HG03469 (cell line): ENCODE data around the gene PROCR.
"Not testable (repeated sequence)": the region's sequence is repeated elsewhere in the genome, so short reads cannot be mapped to it uniquely, and the experiment has no call there.

ENCODE experiments used
- ATAC-seq: cut with Tn5 transposase; IDR thresholded peaks from one replicate; pipeline ENCODE4 v1.9.1; 2021; ENCODE audit warnings: mild to moderate bottlenecking, moderate library complexity, moderate number of reproducible peaks; ENCODE audit not compliant: unreplicated experiment

PROCR gene

GRCh38 chr20:35192118-35192872, 20.4 kb downstream of the PROCR start:
- ATAC-seq, result no peak

GRCh38 chr20:35193031-35193791, 21.3 kb downstream of the PROCR start:
- ATAC-seq, result not testable (repeated sequence)

- no peak for ATAC-seq
Measured at GRCh38 chr20:35196313-35196712, 24.4 kb downstream of the PROCR start.

GRCh38 chr20:35199740-35200139, 27.9 kb downstream of the PROCR start:
- no peak for ATAC-seq

GRCh38 chr20:35200267-35200666, 28.4 kb downstream of the PROCR start:
- no peak for ATAC-seq

GRCh38 chr20:35201467-35201866, 29.6 kb downstream of the PROCR start:
- not testable (repeated sequence) for ATAC-seq

- ATAC-seq, result no peak
Measured at GRCh38 chr20:35206802-35207201, 34.9 kb downstream of the PROCR start.

- ATAC-seq, result no peak
Measured at GRCh38 chr20:35207950-35208611, 36.2 kb downstream of the PROCR start.

GRCh38 chr20:35215066-35215956, 43.4 kb downstream of the PROCR start:
- no peak for ATAC-seq

GRCh38 chr20:35216541-35216940, 44.7 kb downstream of the PROCR start:
- ATAC-seq, result no peak

GRCh38 chr20:35223941-35224340, 52.1 kb downstream of the PROCR start:
- no peak for ATAC-seq

GRCh38 chr20:35224536-35224935, 52.7 kb downstream of the PROCR start:
- ATAC-seq, result no peak

- no peak for ATAC-seq
Measured at GRCh38 chr20:35225319-35226125, 53.6 kb downstream of the PROCR start.

GRCh38 chr20:35226126-35226883, 54.4 kb downstream of the PROCR start, which contains the start of gene MMP24:
Gene MMP24 (plus strand): TSS chr20:35226690. CDS start chr20:35226739, 49 bp downstream.
- no peak for ATAC-seq
